Measurements from ENCODE around the gene COL25A1.
"Not testable (repeated sequence)": the region's sequence is repeated elsewhere in the genome, so short reads cannot be mapped to it uniquely, and the experiment has no call there.

Gene COL25A1

DNA sequence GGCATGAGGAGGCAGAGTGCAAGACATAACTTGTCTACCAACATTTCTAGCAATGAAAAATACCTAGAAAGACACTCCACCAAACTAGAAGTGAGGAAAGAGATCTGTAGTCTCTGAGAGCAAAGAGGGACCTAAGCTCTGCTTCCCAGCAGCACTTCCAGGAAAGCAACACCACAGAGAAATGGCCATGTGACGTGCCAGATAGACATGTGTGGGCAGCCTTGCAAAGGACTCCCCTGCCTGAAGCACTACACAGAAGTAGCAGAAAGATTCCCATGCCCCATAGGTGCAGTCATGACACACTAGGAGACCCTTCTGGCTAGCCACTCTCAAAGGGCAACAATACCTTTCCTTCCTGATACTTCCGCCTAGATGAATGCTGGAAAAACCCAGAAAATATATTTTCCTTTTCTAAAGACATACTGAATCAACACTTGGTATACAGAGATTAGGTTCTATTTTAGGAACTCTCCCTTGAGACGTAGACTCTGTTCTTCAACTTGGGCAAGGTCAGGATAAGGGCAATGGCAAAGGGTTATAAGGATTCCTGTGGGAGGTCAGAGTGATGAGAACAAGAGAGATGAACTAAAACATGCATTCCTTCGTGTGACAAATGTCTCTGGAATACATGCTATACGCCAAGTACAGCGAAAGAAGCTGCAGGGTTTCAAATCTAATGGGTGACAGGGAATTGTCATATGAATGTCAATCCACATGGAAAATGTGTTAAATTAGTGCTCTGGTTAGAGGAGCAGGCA is 352.1 kb downstream of the COL25A1 start:
- in situ Hi-C loops (cut with HindIII; ENCODE audit: low pct_unique_long_range_greater_than_20kb, low sequenced_read_pairs): no loop called here
- no peak for DNase-seq (ENCODE audit: low read depth in 1 of 2, low spot score in 1 of 2)
- TF ChIP-seq JUND (IDR thresholded peaks at IDR 0.05; ENCODE audit: low read depth): no peak

DNA sequence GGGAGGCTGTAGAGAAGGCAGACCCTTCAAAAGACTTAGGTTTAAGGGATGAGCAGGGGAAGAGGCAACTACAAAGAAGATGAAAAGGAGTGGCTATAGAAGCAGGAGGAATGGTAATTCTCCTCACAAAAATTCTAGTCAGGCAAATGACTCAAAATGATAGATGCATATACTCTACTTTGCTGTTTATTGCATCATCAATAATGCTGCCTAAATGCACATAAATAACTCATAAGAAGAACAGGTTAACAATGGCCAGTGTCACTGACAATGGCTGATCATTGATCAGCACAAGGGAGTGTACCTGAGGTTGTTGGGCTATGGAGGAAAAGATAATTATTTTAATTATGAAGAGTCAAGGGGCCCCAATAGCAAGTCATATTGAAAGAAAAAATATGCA is 354.9 kb downstream of the COL25A1 start:
- in situ Hi-C loops (cut with HindIII; ENCODE audit: low pct_unique_long_range_greater_than_20kb, low sequenced_read_pairs): no loop called here
- no peak for TF ChIP-seq JUND (IDR thresholded peaks at IDR 0.05; ENCODE audit: low read depth)
- DNase-seq (ENCODE audit: low read depth in 1 of 2, low spot score in 1 of 2): no peak

DNA sequence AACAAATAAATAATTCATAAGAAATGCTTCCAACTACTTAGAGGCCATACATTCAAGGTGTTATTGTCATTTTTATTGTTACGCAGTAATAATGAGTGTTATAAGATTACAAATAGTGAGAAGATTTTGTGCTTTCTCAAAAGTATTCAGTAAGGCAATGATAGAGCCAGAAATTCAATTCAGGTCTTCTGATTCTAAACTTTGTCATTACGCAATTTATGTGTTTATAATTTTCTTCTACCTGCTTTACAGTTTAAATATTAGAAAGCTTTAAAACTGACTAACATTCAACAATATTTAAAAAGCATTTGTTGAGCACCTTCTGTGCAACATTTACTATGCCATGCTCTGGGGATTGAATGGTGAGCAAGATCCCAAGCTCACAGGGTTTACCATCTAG is 356.2 kb downstream of the COL25A1 start:
- in situ Hi-C loops (cut with HindIII; ENCODE audit: low pct_unique_long_range_greater_than_20kb, low sequenced_read_pairs): no loop called here

GRCh38 chr4:108943976-108944591 is 358.4 kb downstream of the COL25A1 start:
- in situ Hi-C loops (cut with HindIII; ENCODE audit: low pct_unique_long_range_greater_than_20kb, low sequenced_read_pairs): no loop called here
- no peak for DNase-seq (ENCODE audit: low read depth in 1 of 2, low spot score in 1 of 2)
- no peak for TF ChIP-seq JUND (IDR thresholded peaks at IDR 0.05; ENCODE audit: low read depth)

More for the DNA sequence above, 356.2 kb downstream of the COL25A1 start:
- no peak for DNase-seq (ENCODE audit: low read depth in 1 of 2, low spot score in 1 of 2)
- TF ChIP-seq JUND (IDR thresholded peaks at IDR 0.05; ENCODE audit: low read depth): no peak

GRCh38 chr4:108943371-108943770 is 359.1 kb downstream of the COL25A1 start:
- TF ChIP-seq JUND (IDR thresholded peaks at IDR 0.05; ENCODE audit: low read depth): no peak
- DNase-seq (ENCODE audit: low read depth in 1 of 2, low spot score in 1 of 2): no peak
- in situ Hi-C loops (cut with HindIII; ENCODE audit: low pct_unique_long_range_greater_than_20kb, low sequenced_read_pairs): no loop called here

DNA sequence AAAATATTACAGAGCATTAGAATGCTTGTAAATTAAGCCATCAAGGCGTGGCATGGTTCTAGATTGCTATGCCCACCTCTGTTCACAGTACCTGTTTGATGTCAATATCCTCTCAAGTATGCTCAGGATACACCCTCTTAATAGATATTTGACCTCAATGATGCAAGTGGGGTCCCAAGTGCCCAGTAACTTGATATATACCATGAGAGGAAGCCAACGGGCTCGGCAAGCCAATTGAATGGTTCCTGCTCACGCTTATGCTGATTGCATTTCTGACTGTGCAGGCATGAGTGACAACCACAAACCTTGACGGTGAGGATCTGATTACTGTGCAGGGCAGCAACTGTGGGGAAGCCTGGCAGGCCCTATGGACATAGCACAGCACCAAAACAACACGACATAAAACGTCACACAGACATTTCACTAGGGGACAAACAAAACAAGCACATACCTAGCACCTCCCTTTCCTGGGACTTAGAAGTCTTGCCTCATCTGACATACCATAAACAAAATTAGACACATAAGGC is 360.5 kb downstream of the COL25A1 start:
- no peak for DNase-seq (ENCODE audit: low read depth in 1 of 2, low spot score in 1 of 2)
- no peak for TF ChIP-seq JUND (IDR thresholded peaks at IDR 0.05; ENCODE audit: low read depth)
- in situ Hi-C loops (cut with HindIII; ENCODE audit: low pct_unique_long_range_greater_than_20kb, low sequenced_read_pairs): no loop called here

- TF ChIP-seq JUND (IDR thresholded peaks at IDR 0.05; ENCODE audit: low read depth): no peak
- DNase-seq (ENCODE audit: low read depth in 1 of 2, low spot score in 1 of 2): peak in 1 of 2 experiments; percentile 70
- in situ Hi-C loops (cut with HindIII; ENCODE audit: low pct_unique_long_range_greater_than_20kb, low sequenced_read_pairs): no loop called here
Observed at GRCh38 chr4:108940634-108941033, 361.8 kb downstream of the COL25A1 start.

DNA sequence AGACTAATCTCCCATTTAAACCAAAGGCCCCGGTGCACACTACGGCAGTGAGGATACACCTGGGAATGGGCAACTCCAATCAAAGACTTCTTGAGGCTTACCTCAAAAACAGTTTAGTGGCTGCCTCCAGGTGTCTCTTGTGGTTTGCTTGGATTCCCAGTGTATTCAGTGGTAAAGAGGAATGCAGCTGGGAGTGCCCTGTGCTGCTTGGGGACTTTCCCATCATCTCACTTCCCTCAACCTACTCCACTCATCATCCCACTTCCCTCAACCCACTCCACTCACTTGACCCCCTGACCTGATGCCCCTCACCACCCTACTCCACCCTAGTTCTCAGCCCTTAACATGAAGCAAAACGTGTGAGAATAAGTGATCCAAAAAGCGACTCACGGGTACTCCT is 362.3 kb downstream of the COL25A1 start:
- TF ChIP-seq JUND (IDR thresholded peaks at IDR 0.05; ENCODE audit: low read depth): no peak
- in situ Hi-C loops (cut with HindIII; ENCODE audit: low pct_unique_long_range_greater_than_20kb, low sequenced_read_pairs): no loop called here
- peak in 1 of 2 experiments; percentile 72 for DNase-seq (ENCODE audit: low read depth in 1 of 2, low spot score in 1 of 2)

GRCh38 chr4:108937066-108937465 is 365.4 kb downstream of the COL25A1 start:
- no peak for TF ChIP-seq JUND (IDR thresholded peaks at IDR 0.05; ENCODE audit: low read depth)
- no peak for DNase-seq (ENCODE audit: low read depth in 1 of 2, low spot score in 1 of 2)
- in situ Hi-C loops (cut with HindIII; ENCODE audit: low pct_unique_long_range_greater_than_20kb, low sequenced_read_pairs): no loop called here

DNA sequence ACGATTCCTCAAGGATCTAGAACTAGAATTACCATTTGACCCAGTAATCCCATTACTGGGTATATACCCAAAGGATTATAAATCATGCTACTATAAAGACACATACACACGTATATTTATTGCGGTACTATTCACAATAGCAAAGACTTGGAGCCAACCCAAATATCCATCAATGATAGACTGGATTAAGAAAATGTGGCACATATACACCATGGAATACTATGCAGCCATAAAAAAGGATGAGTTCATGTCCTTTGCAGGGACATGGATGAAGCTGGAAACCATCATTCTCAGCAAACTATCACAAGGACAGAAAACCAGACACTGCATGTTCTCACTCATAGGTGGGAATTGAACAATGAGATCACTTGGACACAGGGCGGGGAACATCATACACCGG is 368.5 kb downstream of the COL25A1 start:
- DNase-seq (ENCODE audit: low read depth in 1 of 2, low spot score in 1 of 2); in situ Hi-C loops (cut with HindIII; ENCODE audit: low pct_unique_long_range_greater_than_20kb, low sequenced_read_pairs): not testable (repeated sequence)

- DNase-seq (ENCODE audit: low read depth in 1 of 2, low spot score in 1 of 2): no peak
- no peak for TF ChIP-seq JUND (IDR thresholded peaks at IDR 0.05; ENCODE audit: low read depth)
- in situ Hi-C loops (cut with HindIII; ENCODE audit: low pct_unique_long_range_greater_than_20kb, low sequenced_read_pairs): no loop called here
Observed at GRCh38 chr4:108933046-108933445, 369.4 kb downstream of the COL25A1 start.

GRCh38 chr4:108931926-108932325 is 370.5 kb downstream of the COL25A1 start:
- in situ Hi-C loops (cut with HindIII; ENCODE audit: low pct_unique_long_range_greater_than_20kb, low sequenced_read_pairs): no loop called here
- no peak for TF ChIP-seq JUND (IDR thresholded peaks at IDR 0.05; ENCODE audit: low read depth)
- DNase-seq (ENCODE audit: low read depth in 1 of 2, low spot score in 1 of 2): no peak

- TF ChIP-seq JUND (IDR thresholded peaks at IDR 0.05; ENCODE audit: low read depth): no peak
- in situ Hi-C loops (cut with HindIII; ENCODE audit: low pct_unique_long_range_greater_than_20kb, low sequenced_read_pairs): no loop called here
- DNase-seq (ENCODE audit: low read depth in 1 of 2, low spot score in 1 of 2): no peak
Observed at GRCh38 chr4:108930186-108930585, 372.3 kb downstream of the COL25A1 start.

Data from T47D (cell line).